ELF-1 (cell line): ENCODE data around the gene RASL10B.
"Not testable (repeated sequence)": the region's sequence is repeated elsewhere in the genome, so short reads cannot be mapped to it uniquely, and the experiment has no call there.

Experiments used
- DNase-seq: peaks from one replicate; pipeline ENCODE4 v3.0.0-alpha.2; 2016; ENCODE audit warnings: low read depth, low spot score

Gene RASL10B

DNA sequence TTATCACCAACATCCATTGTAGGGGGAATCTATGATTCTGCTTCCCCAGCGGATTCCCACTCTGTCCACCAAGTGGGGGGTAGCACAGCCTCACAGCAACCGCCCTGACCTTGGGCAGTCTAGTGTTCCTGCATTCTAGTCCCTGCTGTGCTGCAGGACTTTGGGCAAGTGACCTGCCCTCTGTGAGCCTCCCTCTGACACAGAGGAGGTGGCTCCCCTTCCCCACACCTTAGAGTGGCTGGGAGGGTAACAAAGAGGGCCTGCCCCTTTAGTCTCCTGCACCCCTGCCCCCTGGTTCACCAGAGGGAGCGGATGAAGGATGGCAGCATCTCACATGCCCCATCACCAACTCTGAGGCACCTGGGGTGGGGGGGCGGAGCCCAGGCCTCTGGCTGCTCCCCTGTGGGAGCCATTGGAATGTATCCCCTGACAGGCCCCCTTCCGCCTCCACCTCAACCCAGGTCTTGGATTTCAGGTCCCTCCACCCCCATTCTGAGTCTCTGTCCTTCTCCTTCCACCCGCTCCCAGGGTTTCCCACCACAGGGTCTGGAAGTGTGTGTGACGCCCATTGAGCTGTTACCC lies 11.5 kb downstream of the RASL10B start:
- no peak for DNase-seq

DNA sequence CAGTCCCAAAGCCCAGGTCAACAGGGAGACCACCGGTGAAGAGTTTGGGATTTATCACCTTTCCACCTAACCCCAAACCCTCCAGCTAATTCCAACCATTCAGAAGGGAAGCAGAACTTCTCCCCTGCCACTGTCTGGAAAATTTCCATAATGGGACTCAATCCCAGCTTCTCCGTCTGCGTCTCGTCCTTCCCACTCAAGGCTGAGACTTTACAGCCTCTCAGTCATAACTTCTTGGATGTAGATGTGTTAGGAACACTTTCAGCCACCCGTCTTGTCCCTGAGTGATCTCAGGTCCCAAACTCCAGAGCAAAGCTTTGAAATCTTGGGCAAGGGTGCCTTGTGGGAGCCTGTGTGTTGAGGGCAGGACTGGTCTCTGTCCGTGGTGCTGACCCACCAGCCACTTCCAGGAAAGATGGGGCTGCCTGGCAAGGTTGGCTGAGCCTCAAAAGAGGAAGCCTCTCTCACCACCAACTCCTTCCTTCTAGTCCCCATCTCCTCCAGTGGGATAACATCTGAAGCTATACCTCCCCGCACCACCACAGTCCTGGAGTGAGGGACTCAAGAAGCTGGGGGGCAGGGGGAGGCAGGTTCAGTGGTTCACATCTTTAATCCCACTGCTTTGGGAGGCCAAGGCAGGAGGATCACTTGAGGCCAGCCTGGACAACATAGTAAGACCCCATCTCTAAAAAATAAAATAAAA lies 12.3 kb downstream of the RASL10B start:
- peak; percentile 66 for DNase-seq

DNA sequence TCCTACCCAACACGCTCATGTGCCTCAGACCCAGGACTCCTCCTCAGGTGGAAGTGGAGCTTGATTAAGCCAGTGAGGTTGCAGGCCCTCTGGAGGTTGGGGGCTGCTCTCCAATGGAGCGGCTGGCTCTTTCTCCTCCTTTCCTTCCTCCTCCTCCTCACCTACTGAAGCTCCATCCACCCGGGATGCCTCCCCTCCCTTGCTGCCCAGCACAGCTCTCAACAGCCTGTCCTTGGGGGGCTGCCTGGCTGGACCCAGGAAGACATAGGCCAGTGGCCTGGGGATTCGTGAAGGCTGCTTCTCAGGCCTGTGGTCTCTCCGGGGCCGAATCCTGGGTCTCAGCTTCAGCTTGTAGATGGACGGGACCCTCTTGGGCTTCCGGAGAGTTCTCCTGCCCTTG lies 13.4 kb downstream of the RASL10B start:
- DNase-seq = no peak

DNA sequence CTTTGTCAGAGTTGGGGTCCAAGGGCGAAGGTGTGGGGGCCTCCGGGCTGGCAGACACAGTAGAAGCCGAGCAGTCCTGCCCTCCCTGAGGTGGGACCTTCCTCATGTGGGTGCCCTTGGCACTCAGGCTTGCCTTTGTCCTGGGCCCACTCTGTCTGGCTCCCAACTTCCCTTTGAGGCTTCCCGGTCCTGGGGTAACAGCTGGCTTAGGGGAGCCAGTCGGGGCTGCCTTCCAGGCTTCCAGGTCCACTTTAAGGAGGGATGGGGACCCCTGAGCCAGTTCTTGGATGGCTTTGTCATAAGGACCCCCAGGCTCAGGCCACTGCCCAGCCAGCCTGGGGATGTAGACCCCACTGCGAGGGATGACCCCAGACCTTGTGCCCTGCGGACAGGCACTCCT lies 13.8 kb downstream of the RASL10B start:
- no peak for DNase-seq

DNA sequence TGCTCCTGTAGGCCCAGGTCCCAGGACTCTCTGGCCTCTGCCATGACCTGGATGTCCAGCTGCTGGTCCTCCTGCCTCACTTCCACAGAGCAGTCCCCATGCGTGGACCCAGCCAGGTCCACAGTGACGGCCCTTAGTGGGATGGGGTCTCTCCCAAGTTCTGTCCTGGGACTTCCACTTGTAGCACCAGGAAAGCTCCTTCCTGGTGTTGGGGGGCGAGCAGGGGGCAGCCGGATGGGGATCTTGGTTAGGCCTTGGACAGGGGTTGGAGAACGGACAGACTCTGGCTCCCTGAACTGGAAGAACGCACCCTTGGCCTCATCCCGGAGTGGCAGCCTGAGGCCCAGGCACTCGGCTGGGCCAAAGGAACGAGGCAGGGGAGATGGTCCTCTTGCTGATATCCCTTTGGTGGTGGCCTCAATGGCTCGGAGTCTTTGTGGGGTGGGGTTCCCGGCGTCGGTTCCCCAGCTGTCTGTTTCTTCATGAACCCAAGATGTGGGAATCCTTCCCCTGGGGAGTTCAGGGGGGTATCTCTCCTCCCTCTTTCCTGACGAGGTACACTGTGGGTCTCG lies 14.4 kb downstream of the RASL10B start:
- no peak for DNase-seq

DNA sequence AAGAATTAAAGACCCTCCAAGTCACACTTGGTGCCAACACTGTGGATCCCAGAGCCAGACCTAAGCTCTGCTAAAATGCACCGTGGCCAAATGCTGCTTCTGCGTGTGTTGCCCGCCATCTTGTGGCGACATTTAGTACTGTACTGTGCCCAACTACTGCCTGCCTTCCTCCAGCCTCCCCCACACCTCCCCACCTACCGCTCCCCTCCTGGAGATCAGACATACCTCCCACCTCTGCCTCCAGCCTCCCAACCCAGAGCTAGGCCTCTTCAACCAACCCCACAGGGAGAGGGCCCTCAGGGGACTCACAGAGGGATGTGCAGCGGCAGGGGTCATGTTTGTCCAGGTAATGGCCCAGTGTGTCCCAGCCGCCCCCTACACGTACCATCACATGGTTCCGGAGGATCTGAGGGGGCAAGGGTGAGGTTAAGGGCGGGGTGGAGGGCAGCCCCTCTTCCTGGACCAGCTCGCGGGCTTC lies 16.1 kb downstream of the RASL10B start:
- DNase-seq = peak; percentile 91

DNA sequence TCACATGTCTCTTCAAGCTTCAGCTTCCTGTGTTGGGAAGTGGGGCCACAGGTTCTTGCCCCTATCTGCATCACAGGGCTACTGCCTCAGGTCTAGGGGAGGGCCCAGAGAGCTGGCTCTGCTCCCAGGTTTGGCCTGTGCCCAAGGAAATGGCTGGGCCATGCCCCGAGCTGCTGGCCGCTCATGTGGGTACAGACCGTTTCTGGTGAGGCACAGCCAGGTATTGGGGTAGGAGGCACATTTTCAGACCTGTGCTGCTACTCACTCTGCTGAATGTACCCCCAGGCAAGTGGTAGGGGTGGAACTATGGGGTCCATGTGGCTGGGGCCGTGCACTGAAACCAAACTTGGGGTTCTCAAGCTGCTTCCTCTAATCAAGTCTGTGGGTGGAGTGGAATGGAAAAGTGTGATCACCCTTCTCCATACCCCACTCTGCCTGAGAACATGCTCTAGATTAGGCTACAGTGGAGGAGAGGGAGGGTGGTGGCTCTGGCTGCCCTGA lies 17.0 kb downstream of the RASL10B start:
- no peak for DNase-seq

DNA sequence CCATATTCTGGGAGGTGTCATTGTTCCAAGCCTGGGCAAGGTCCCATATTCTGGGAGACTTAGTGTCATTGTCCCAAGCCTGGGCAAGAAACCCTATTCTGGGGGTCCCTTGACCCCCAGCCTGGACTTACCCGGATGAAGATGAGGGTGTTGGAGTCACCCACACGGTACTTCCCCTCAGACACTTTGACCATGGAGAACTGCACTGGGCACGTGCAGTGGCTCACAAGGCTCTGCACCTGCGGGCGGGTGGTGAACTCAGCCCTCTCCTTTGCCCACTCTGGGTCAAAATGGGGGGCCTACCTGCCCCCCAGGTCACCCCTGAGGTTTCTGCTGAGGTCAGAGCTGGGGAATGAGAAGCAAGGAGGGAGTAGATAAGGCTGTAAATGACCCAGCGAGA lies 17.5 kb downstream of the RASL10B start:
- no peak for DNase-seq

DNA sequence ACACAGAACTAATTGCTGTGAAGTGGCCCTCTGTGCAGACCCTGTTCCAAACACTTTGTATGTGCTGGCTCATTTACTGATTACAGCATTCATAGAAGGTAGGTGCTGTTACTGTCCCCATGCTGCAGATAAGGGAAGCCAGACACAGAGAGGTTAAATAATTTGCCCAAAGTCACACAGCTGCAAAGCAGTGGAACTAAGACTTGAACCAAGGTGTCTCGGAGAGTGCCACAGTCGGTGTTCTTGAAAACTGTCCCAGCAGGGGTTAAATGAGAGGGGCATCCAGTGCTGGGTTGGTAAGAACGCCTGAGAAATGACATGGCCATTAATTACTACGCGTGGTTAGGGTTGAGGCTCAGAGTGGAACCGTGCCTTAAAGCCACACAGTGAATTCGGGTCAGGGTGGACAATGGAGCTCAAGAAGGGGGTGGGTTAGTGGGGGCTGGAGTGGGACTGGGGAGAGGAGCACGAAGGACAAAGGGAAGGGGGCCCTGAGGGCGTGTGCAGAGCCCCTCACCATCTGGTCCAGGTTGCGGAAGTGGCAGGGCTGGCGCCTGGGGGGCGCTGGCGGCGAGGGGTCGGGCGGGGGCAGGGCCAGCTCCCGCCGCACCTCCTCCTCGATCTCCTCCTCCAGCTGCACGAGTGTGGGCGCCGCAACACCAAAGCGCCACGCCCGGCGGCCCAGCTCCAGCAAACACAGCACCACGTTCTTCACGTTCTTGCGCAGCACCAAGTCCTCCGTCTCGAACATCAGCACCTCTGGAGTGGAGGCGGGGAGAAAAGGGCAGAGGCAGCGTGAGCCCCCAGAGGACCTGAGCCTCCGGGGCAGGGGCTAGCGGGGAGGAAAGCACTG lies 18.3 kb downstream of the RASL10B start:
- DNase-seq = peak; percentile 49

DNA sequence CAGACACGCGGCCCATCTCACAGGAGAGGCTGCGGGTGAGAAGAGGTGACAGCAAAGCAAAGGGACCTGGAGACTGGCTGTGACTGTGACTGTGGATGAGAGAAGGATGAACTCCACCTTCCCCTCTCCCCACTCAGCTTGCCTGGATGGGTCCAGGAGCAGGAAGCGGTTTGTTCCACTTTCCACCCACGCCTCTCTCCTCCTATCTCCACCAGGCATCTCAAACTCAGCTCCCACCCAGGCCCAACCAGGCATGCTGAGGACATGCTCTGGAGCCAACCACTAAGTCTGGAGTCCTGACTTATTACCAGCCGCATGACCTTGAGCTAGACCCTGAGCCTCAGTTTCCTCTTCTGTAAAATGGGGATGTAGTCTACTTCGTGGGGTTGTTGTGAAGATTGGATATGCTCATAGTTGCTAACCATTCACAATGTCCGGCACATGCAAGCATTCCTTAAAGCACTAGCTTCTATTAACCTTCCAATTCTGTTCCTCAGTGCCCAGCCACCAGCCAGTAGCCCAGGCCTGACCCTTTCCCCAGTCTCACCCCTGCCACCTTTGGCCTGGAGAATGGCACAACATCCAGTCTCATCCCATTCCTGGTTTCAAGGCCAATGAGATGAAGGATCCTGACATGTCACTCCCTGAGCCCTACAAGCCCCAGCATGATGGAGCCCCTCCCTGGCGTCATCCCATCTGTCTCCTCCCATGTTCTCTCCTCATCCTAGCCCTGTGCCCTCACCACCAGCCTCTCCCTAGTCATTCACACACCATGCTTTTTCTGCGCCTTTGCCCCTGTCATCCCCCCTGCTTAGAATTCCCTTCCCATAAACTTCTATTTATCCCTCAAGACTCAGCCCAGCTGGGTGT lies 19.3 kb downstream of the RASL10B start:
- DNase-seq = no peak

DNA sequence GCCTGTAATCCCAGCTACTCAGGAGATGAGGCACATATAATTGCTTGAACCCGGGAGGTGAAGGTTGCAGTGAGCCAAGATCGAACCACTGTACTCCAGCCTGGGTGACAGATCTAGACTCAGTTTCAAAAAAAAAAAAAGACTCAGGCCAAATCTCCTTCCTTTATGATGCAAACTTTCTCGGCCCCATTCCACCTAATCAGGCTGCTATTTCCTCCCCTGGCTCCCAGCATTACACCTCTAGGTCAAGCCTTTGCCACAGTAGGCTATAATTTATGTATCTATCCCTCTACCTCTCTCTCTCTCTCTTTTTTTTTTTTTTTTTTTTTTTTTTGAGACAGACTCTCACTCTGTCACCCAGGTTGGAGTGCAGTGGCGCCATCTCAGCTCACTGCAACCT lies 20.1 kb downstream of the RASL10B start:
- not testable (repeated sequence) for DNase-seq

DNA sequence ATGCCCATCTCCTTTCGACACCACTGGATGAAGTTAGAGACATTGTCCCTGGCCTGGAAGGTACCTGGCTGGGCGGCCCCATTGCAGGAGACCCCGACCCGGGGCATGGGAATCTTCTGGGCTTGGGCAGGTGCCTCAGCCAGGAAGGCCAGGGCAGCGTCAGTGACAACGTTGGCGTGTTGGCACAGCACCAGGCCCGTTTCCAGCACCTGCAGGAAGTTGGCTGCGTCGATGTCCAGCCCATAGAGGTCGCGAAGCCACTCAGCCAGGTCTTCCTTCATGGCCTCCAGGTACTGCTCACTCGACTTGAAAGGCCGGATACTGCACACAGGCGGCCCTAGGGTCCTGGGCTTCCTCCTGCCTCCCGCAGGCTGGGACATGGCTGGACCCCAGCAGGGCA lies 21.0 kb downstream of the RASL10B start:
- no peak for DNase-seq

DNA sequence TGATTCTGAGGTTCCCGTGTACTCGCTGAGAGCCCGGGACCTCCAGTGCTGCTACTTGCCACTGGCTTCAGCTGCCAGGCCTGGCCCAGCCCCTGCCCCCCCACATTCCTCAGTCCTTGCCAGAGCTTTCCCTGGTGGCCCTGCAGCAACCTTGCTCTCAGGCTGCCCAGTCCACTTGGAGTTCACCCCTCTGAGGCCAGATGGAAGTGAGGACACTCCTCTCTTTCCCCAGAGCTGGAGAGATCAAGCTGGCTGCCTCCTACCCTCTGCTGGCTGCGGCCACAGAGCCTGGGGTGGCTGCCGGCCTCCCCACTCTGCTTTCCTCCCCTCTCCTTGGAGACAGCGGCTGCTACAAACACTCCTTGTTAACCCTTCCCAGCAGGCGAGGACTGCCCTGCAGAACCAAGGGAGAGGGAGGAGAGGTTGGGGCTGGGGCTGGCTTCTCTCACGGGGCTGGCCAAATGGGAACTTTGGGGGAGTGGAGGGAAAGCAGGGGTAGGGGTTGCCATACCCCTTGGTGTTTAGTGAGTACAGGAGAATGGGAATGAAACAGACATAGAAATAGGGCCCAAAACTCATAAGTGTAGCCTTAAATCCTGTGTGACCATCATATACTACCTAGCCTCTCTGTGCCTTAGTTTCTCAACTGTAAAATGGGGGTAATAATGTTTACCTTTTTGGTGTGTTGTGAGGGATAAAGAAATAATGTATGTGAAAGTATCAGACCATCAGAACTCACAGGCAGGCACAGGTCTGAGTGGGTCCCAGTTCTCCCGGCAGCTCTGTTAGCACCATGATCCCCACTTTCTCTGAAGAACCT lies 21.7 kb downstream of the RASL10B start, which contains the start of gene GAS2L2:
GAS2L2 (minus strand) TSS at position 295 of the 820 bp plus-strand sequence. CDS start 389 bp downstream, outside the sequence.
- no peak for DNase-seq

DNA sequence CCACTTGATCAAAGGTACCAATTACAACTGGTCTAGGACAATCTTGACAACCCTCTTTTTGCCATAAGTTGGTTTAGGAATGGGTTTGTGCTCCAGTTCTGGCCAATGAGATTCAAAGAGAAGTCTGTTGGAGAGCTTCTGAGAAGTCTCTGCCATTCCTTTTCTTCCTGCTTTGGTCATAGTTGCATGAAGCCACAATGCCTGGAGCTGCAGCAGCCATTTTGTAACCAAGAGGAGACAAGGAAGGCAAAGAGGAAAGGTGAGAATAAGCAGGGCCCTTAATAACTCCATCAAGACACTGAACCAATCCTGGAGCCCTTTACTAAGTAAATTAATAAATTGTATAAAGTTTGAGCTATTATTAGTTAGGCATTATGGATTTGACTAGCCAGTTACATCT lies 25.8 kb downstream of the RASL10B start:
- no peak for DNase-seq

DNA sequence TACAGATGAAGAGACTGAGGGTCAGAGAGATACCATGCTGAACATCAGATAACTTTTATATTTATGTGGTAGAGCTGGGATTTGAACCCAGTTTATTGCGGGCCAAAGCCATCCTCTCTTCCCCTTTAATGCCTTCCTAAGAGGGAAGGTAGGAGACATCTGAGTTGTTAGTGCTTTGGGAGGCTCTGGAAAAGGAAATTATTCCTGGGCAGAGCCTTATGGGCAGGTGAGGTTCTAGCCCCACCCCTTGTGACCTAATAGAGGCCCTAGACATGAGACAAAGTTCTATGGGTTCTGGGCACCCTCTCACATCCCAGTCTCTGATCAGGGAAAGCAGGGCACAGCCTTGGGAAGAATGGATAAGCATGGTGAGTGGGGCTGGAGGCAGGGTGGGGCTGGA lies 29.1 kb downstream of the RASL10B start, which contains the start of gene C17orf50:
C17orf50 (plus strand) TSS at position 301 of the 400 bp plus-strand sequence; CDS start at position 356, 55 bp downstream.
- no peak for DNase-seq

DNA sequence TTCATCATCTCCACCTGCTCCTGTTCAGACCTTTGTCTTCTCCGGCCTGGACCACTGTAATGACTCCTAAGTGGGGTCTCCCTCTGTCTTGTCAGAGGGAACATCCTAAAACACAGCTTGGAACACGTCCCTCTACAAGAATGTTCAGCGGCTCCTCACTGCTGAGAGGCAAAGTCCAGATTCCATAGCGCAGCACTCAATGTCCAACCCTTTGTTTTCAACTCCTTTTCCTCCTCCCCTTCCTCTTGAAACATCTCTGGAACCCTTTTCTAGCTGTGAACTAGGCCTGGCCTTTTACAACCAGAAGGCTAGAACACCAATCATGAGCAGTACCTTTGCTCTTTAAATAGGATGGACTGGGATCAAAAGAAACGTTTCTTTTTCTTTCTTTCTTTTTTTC lies 30.2 kb downstream of the RASL10B start:
- DNase-seq = no peak

DNA sequence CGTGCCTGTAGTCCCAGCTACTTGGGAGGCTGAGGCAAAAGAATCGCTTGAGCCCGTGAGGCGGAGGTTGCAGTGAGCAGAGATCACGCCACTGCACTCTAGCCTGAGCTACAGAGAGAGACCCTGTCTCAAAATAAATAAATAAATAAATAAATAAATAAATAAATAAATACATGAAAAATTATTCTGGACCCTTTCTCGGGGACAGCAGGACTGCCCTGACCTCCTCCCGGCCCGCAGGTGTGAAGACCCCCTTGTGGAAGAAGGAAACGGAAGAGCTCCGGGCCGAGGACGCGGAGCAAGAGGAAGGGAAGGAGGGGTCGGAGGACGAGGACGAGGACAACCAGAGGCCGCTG lies 32.3 kb downstream of the RASL10B start:
- no peak for DNase-seq

DNA sequence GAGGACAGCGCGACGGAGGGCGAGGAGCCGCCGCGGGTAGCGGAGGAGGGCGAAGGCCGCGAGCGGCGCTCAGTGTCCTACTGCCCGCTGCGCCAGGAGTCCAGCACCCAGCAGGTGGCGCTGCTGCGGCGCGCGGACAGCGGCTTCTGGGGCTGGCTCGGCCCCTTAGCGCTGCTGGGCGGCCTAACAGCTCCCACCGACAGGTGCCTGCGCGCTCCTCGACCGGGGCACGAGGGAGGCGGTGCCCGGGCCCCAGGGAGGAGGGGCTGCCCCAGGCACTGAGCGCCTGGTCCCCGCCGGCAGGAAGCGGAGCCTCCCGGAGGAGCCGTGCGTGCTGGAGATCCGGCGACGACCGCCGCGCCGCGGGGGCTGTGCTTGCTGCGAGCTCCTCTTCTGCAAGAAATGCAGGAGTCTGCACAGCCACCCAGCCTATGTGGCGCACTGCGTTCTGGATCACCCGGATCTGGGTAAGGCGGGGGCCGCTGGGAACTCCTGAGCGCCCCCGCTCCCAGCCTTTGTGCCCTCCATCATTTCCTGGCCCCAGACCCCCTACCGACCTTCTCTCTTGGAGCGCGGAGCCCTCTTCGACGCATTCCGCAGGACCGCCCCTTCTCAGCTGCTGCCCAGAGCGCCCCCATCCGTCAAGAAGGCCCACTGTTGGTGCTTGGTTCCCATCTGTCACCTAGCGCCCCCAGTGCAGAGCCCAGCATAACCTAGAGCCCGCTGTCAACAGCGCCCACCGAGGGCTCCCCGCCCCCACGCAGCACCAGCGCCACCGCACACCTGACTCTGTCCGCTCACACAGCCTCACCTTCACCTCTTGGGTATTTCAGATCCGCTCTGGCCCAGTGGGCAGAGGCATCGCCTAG lies 32.9 kb downstream of the RASL10B start:
- DNase-seq = peak; percentile 99
